Prostate gland (tissue), 2 donors: ENCODE results near the gene MPHOSPH9. TPM values are rescaled to one million over a fixed set of nuclear protein-coding genes. Genes with fewer than 3 reads are reported as not detected.
"Not testable (repeated sequence)": the region's sequence is repeated elsewhere in the genome, so short reads cannot be mapped to it uniquely, and the experiment has no call there.

ENCODE experiments used
- DNase-seq: peaks from one replicate; pipeline ENCODE4 v3.0.0-alpha.2; 2019; ENCODE audit warnings: low spot score
- H3K27ac ChIP-seq, 2 donors: fragments of 200-600 bp; sonication (generic); 2 replicates each; pipeline ENCODE4 v1.5.1; 2017 to 2019
- H3K27me3 ChIP-seq: fragments of 200-600 bp; sonication (generic); replicated peaks from 2 replicates; pipeline ENCODE4 v1.5.1; 2019; ENCODE audit not compliant: insufficient read depth
- H3K36me3 ChIP-seq, 2 donors: fragments of 200-600 bp; sonication (generic); 1 replicate in 1 of 2; 2 replicates in 1 of 2; pipeline versions ENCODE4 v1.5.1 to v1.8.1; 2017 to 2019
- H3K4me1 ChIP-seq: fragments of 200-600 bp; sonication (generic); replicated peaks from 2 replicates; pipeline ENCODE4 v1.5.1; 2019
- H3K4me3 ChIP-seq, 2 donors: fragments of 200-600 bp; sonication (generic); 2 replicates each; pipeline ENCODE4 v1.5.1; 2017 to 2019
- H3K9me3 ChIP-seq: fragments of 200-600 bp; sonication (generic); 2 replicates; pipeline ENCODE4 v1.5.1; 2017
- CTCF ChIP-seq, 4 experiments: fragments of 200-600 bp in 2 of 4; fragments of 450-650 bp in 2 of 4; sonication (generic) in 2 of 4; IDR thresholded peaks; 1 replicate in 3 of 4; 2 replicates in 1 of 4; pipeline ENCODE4 v1.5.1; 2016 to 2019; ENCODE audit warnings: antibody characterized with exemption in 4 of 4, mild to moderate bottlenecking in 2 of 4, moderate library complexity in 2 of 4
- POLR2A ChIP-seq: fragments of 450-650 bp; IDR thresholded peaks from one replicate; pipeline ENCODE4 v1.6.1; 2016; ENCODE audit warnings: antibody characterized with exemption, mild to moderate bottlenecking
- POLR2AphosphoS5 ChIP-seq: sonication (generic); formaldehyde crosslinking; IDR thresholded peaks from one replicate; pipeline ENCODE4 v1.6.1; 2017; ENCODE audit warnings: antibody characterized with exemption
- WGBS: methylation state at CpG from one replicate; pipeline ENCODE4 v1.1.5; 2018; 5-methylcytosine and 5-hydroxymethylcytosine counted together
- intact Hi-C: fragments of 100-400 bp; cut with DNase I; formaldehyde crosslinking; loops from one replicate; pipeline ENCODE4 v1.14.2; 2022
- total RNA-seq, 2 donors: library from RNA; depleted of rRNA; stranded (reverse); fragments of >200 nt; gene quantifications; one replicate each; pipeline ENCODE4 v1.1.0, GENCODE V29; 2016

Gene MPHOSPH9
- total RNA-seq, 2 donors from 2014 or later = 24.3 to 25.0 TPM

GRCh38 chr12:123229051-123229450 is 3.9 kb downstream of the MPHOSPH9 start:
- H3K36me3 ChIP-seq = no peaks in the 10 kb centered on the region
- DNase-seq = no peak
- no peak overlapping the region for H3K4me3 ChIP-seq
- H3K4me1 ChIP-seq = peaks cover 7% of the 10 kb centered on the region
- no peaks in the 10 kb centered on the region for H3K27me3 ChIP-seq
- no peak overlapping the region for H3K27ac ChIP-seq
- H3K9me3 ChIP-seq = no peaks in the 10 kb centered on the region
- intact Hi-C loops = no loop called here
- WGBS = 69% methylated on average over 3 of the region's 3 CpGs
- TF ChIP-seq CTCF (IDR thresholded peaks at IDR 0.05) (no peak), POLR2AphosphoS5 (no peak), POLR2A (no peak)

- H3K9me3 ChIP-seq = no peaks in the 10 kb centered on the region
- no peak overlapping the region for H3K4me3 ChIP-seq
- no peaks in the 10 kb centered on the region for H3K36me3 ChIP-seq
- peaks cover 7% of the 10 kb centered on the region for H3K4me1 ChIP-seq
- no peak overlapping the region for H3K27ac ChIP-seq
- no peak for TF ChIP-seq CTCF (IDR thresholded peaks at IDR 0.05)
- TF ChIP-seq POLR2A = no peak
- TF ChIP-seq POLR2AphosphoS5 = no peak
- WGBS = 26% methylated on average over 5 of the region's 5 CpGs
- DNase-seq = no peak
- intact Hi-C loops = no loop called here
- no peaks in the 10 kb centered on the region for H3K27me3 ChIP-seq
Observed at GRCh38 chr12:123227581-123228258, 5.2 kb downstream of the MPHOSPH9 start.

GRCh38 chr12:123225443-123225842 is 7.5 kb downstream of the MPHOSPH9 start:
- Histone ChIP-seq H3K9me3 (no peaks in the 10 kb centered on the region), H3K27me3 (no peaks in the 10 kb centered on the region), H3K27ac (no peak overlapping the region), H3K4me1 (no peaks in the 10 kb centered on the region), H3K36me3 (no peaks in the 10 kb centered on the region), H3K4me3 (no peak overlapping the region)
- no peak for DNase-seq
- no peak for TF ChIP-seq POLR2AphosphoS5
- no peak for TF ChIP-seq CTCF (IDR thresholded peaks at IDR 0.05)
- no peak for TF ChIP-seq POLR2A
- 93% methylated on average over 2 of the region's 2 CpGs for WGBS
- intact Hi-C loops = no loop called here

- Histone ChIP-seq H3K9me3 (no peaks in the 10 kb centered on the region), H3K4me3 (no peak overlapping the region), H3K27me3 (no peaks in the 10 kb centered on the region), H3K36me3 (no peaks in the 10 kb centered on the region), H3K27ac (no peak overlapping the region), H3K4me1 (no peaks in the 10 kb centered on the region)
- DNase-seq = no peak
- WGBS = 90% methylated on average over 11 of the region's 11 CpGs
- TF ChIP-seq POLR2A (no peak), POLR2AphosphoS5 (no peak), CTCF (IDR thresholded peaks at IDR 0.05) (no peak)
- intact Hi-C loops = no loop called here
Observed at GRCh38 chr12:123223241-123223668, 9.7 kb downstream of the MPHOSPH9 start.

GRCh38 chr12:123207815-123208214 is 25.1 kb downstream of the MPHOSPH9 start:
- H3K27ac ChIP-seq, H3K36me3 ChIP-seq, H3K9me3 ChIP-seq, DNase-seq, H3K4me1 ChIP-seq, H3K4me3 ChIP-seq, intact Hi-C loops, H3K27me3 ChIP-seq: not testable (repeated sequence)
- WGBS = 98% methylated on average over 7 of the region's 7 CpGs

GRCh38 chr12:123206794-123207193 is 26.1 kb downstream of the MPHOSPH9 start:
- DNase-seq, H3K36me3 ChIP-seq, H3K27me3 ChIP-seq, H3K9me3 ChIP-seq, intact Hi-C loops, H3K4me1 ChIP-seq, H3K4me3 ChIP-seq, H3K27ac ChIP-seq: not testable (repeated sequence)
- 64% methylated on average over 3 of the region's 3 CpGs for WGBS
